GM19351 (cell line): ENCODE data around the gene HAUS8.
"Not testable (repeated sequence)": the region's sequence is repeated elsewhere in the genome, so short reads cannot be mapped to it uniquely, and the experiment has no call there.

Source experiments
- ATAC-seq: cut with Tn5 transposase; IDR thresholded peaks from one replicate; pipeline ENCODE4 v1.9.1; 2021; ENCODE audit warnings: mild to moderate bottlenecking, moderate library complexity; ENCODE audit not compliant: unreplicated experiment

The HAUS8 gene

GRCh38 chr19:17036640-17037039 lies 38.6 kb downstream of the HAUS8 start:
- ATAC-seq, result no peak

- ATAC-seq, result no peak
Observed at GRCh38 chr19:17035842-17036424, 39.3 kb downstream of the HAUS8 start.

GRCh38 chr19:17031741-17032140 lies 43.5 kb downstream of the HAUS8 start:
- no peak for ATAC-seq

- no peak for ATAC-seq
Observed at GRCh38 chr19:17027535-17027975, 47.7 kb downstream of the HAUS8 start.

GRCh38 chr19:17026706-17027534 lies 48.3 kb downstream of the HAUS8 start, which contains the start of gene CPAMD8:
TSS of gene CPAMD8 (minus strand) at chr19:17026810. CDS start at chr19:17026642, 168 bp downstream.
- ATAC-seq, result no peak

- ATAC-seq, result no peak
Observed at GRCh38 chr19:17025991-17026658, 49.1 kb downstream of the HAUS8 start.

GRCh38 chr19:17025361-17025760 lies 49.9 kb downstream of the HAUS8 start:
- no peak for ATAC-seq

- not testable (repeated sequence) for ATAC-seq
Observed at GRCh38 chr19:17024941-17025340, 50.3 kb downstream of the HAUS8 start.

GRCh38 chr19:17023805-17024204 lies 51.4 kb downstream of the HAUS8 start:
- no peak for ATAC-seq

- ATAC-seq, result no peak
Observed at GRCh38 chr19:17022738-17023137, 52.5 kb downstream of the HAUS8 start.

- ATAC-seq, result no peak
Observed at GRCh38 chr19:17021793-17022590, 53.3 kb downstream of the HAUS8 start.

GRCh38 chr19:17021328-17021727 lies 53.9 kb downstream of the HAUS8 start:
- no peak for ATAC-seq

GRCh38 chr19:17020823-17021222 lies 54.4 kb downstream of the HAUS8 start:
- ATAC-seq, result no peak

- ATAC-seq, result no peak
Observed at GRCh38 chr19:17020385-17020784, 54.9 kb downstream of the HAUS8 start.

GRCh38 chr19:17014212-17014861 lies 60.9 kb downstream of the HAUS8 start:
- not testable (repeated sequence) for ATAC-seq

- no peak for ATAC-seq
Observed at GRCh38 chr19:17011485-17011884, 63.8 kb downstream of the HAUS8 start.

- no peak for ATAC-seq
Observed at GRCh38 chr19:17006579-17006978, 68.7 kb downstream of the HAUS8 start.

- no peak for ATAC-seq
Observed at GRCh38 chr19:17005000-17005399, 70.3 kb downstream of the HAUS8 start.

- ATAC-seq, result no peak
Observed at GRCh38 chr19:17004386-17004785, 70.9 kb downstream of the HAUS8 start.

- ATAC-seq, result no peak
Observed at GRCh38 chr19:17002455-17002854, 72.8 kb downstream of the HAUS8 start.
